HG02759 (cell line): Measurements from ENCODE around the gene KRTAP5-6.
"Not testable (repeated sequence)": the region's sequence is repeated elsewhere in the genome, so short reads cannot be mapped to it uniquely, and the experiment has no call there.

Source experiments
- ATAC-seq: cut with Tn5 transposase; IDR thresholded peaks from one replicate; pipeline ENCODE4 v1.9.1; 2021; ENCODE audit warnings: mild to moderate bottlenecking, moderate library complexity; ENCODE audit not compliant: unreplicated experiment

The KRTAP5-6 gene

DNA sequence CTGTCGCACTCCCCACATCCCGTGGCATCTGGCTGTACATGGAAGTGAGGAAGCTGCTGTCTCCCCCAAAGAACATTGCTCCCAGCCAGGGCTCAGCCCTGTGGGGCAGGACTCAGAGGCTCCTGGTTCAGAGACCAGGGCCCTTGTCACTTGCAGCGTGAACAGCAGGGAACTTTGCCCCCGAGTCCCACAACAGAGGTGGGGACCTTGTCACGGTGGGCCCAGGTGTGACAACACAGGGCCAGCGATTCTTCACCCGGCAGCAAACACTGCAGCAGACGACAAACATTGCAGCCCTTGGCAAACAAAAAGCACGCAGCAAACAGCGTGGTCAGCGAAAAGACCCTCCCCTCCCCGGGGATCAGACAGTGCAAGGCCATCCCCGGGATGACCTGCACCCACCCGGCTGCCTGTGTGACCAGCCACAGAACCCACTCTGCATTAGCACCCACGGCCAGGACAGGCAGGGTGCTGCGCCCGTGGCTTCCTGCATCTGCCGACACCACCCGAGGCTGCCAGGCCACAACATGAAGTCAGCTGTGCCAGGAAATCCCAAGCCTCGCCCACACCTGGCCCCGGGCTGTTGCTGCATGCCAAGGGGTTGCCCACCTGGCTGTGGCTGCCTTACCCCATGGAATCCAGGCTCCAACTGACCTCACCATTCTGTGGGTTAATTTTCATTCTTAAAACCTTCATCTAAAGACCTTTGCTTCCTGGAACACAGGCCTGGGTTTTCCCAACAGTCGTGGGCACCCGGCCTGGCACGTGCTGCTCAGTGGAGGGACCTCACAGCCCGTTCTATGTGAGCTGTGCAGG lies 35.3 kb upstream of the KRTAP5-6 start:
- not testable (repeated sequence) for ATAC-seq

- not testable (repeated sequence) for ATAC-seq
Measured at GRCh38 chr11:1662699-1663283, 34.2 kb upstream of the KRTAP5-6 start.

- ATAC-seq, result no peak
Measured at GRCh38 chr11:1665313-1665712, 31.7 kb upstream of the KRTAP5-6 start.

DNA sequence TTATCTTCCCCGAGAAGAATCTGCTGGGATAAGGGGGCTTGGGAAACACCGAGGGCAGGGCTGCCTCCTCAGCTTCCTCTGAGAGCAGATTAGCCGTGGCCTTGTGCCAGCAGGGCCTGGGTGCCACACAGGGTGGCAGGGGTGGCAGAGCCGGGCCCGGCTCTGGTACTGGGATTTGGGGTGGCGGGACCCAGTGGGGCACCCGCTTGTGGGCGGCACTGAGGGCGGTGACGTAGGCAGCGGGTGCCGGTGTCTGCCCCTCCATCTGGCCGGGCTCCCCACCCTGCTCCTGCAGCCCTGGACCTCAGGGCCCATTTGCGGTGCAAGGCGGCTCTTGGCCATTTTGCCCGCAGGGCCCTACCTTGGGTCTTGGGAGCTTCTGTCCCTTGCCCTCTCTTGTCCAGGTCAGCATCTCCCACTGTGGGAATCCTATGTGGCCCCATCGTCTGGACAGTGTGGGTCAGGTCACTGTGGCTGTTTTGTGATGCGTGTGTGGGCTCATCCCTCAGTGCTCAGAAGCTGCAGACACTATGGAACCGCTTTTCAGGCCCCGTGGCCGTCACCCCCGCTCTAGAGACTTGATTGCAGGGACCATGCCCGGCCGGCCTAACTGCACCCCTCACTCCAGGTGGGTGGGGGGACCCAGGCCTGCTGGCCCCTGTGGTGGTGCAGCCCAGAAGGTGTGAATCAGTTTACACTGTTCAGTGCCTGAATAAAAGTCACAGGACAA lies 29.7 kb upstream of the KRTAP5-6 start:
- no peak for ATAC-seq

GRCh38 chr11:1667906-1668305 lies 29.1 kb upstream of the KRTAP5-6 start:
- no peak for ATAC-seq

DNA sequence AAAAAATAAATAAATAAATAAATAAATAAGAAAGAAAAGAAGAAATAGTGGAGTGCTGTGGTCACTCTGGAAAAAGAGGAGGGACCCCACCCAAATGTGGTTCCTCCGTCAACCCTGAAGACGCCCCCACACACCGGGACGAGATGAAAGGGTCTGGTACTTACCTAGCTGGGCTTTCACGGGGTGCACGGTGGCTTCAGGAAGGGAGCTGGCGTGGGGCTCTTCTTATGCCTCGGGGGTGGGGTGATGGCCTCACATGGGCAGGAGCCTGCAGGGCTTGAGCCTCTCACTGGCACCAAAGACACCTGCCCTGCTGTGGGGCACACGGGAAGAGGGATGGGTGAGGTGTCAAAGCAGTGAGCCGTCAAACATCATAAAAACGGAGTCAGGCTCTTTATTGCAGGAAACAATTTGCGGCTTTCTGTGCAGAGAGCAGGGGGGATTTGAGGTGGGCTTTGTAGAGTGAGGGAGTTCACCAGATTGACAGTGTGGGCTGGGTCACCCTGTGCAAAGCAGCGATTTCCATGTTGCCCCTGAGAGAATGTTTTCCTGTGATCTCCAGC lies 28.0 kb upstream of the KRTAP5-6 start:
- ATAC-seq, result no peak

DNA sequence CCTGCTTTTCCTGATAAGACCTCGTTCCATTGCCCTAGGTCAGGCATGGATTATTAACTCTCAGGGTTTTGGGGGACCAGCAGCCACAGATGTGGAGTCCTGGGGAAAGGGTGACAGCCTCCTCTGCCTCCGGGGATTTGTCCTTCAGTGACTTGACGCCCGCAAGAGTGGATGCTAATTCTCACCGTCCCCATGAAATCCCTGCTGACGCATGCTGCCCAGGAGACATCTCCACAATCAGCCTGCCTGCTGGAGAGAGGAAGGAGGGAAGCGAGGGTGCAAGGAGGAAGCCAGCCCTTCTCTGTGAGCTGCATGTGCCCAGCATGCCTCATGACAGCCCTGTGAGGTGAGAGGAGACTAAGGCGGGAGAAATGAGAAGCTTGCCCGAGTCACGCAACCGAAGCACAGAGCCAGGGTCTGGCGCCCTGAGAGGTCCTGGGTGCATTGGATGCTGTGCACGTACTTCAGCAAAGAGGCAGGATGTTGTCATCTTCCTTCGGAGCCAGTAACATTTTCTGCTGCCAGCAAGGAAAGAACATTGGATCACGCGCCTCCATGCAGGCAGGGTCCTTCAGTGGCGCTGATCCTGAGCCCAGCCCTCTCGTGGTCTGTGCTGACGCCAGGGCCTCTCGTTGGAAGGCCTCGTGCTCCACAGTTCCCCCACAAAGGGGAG lies 27.3 kb upstream of the KRTAP5-6 start:
- no peak for ATAC-seq

GRCh38 chr11:1670457-1670856 lies 26.5 kb upstream of the KRTAP5-6 start:
- ATAC-seq, result not testable (repeated sequence)

- ATAC-seq, result no peak
Measured at GRCh38 chr11:1670905-1671371, 26.1 kb upstream of the KRTAP5-6 start.

DNA sequence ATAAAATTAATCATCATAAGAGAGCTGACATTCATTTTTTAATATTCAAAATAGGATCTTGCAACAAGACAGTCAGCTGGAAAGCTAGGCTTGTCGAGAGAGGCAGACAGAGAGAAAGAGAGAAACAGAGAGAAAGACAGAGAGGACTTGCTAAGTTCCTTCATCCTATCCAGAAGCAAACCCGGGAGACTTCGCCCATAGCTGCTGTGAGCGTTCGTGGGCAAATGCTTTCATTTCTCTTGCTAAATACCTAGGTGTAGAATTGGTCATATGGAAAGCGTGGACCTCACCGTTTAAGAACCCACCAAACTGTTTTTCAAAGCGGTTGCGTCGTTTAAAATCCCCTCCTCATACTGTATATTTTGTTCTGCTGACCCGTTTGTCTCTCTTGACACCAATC lies 25.3 kb upstream of the KRTAP5-6 start:
- ATAC-seq, result no peak

GRCh38 chr11:1672613-1673350 lies 24.2 kb upstream of the KRTAP5-6 start:
- no peak for ATAC-seq

DNA sequence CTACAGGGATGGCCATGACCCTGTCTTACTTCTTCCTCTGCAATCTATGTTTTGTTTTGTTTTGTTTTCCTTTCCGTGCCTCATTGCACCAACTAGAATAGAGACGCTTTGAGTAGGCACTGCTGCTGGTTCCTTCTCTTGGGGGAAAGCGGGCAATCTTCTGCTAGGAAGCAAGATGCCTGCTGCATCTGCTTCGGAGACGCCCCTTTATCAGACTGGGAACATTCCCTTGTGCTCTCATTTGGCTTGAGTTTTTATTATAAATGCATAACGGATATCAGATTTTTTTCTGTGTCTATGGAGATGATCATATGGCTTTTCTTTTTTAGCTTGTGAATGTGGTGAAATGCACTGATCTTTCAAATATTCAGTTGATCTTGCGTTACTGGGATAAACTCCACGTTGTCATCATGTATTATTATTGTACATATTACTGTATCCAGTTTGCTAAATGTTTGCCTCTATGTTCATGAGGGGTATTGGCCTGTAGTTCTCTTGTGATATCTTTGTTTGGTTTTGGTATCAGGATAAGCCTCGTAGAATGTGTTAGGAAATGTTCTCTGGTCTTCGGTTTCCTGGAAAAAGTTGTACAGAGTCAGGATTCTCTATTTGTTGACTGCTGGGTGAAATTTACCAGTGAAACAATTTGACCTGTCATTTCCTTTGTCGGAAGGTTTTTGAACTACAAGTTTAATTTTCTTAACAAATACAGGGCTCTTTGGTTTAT lies 23.4 kb upstream of the KRTAP5-6 start:
- ATAC-seq, result no peak

DNA sequence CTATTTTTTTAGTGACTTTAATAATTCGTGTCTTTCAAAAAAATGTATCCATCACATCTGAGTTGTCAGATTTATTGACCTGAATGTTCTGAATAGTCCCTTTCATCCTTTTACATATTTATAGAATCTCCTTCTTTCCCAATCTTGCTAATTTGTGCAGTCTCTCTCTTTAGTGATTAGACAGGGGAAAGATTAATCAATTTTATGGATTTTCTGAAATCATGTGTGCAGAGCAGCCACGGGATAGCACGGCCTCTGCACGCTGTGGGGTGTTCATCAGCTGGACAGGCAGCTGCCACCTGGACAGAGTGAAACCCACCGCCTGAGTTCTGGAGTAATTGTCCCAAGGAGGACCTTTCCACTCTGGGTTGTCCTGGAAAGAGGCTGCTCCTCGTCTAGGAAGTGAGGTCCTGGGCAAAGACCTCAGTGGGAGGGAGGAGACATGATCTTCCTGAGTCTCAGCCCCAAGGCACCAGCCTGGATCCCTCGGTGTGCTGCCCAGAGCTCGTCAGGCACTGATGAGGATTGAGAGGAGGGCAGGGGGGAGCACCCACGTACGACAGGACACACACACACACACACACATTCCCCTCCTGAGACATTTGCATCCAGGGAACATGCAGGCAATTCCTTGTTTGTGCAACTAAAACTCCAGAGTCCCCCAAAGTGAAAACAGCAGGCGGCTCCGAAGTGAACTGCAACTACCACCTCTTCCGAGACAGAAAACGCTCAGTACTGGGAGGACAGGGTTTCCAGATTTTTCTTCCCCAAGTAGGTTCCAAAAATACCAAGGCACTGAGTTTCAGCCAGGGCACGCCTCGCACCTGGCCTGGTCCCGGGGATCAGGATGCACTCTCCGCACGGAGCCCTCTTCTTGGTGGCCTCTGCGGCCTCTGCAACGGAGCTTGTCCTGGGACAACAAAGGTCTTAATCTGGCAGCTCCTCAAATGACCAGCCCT lies 22.5 kb upstream of the KRTAP5-6 start:
- no peak for ATAC-seq

DNA sequence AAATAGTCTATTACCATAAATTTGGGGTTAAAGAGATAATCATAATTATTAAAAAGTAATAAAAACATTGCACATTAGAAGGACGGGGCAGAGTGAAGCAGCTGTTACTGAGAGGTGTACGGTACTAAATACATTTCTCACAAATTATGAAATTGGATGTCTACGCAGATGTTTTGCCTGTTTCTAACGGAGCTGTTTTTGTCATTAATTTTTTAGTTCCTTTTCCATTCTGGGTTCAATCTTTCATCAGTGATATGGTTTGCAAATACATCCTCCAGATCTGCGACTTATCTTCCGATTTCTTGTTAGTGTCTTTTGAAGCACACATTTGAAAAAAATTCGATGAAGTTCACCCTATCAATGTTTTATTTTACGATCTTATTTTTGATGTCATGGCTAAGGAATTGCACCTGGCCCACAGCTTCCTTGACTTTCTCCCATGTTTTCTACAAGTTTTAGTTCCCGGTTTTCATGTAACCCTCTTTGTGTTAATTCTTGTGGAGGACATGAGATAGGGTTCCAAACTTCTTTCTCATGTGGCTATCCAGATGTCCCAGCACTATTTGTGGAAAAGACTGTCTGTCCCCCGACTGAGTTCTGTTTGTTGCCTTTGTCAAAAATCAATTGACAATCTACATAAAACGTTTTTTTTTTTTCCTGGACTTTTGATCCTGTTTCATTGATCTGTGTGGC lies 21.3 kb upstream of the KRTAP5-6 start:
- ATAC-seq, result no peak

- ATAC-seq, result no peak
Measured at GRCh38 chr11:1676229-1676740, 20.7 kb upstream of the KRTAP5-6 start.

DNA sequence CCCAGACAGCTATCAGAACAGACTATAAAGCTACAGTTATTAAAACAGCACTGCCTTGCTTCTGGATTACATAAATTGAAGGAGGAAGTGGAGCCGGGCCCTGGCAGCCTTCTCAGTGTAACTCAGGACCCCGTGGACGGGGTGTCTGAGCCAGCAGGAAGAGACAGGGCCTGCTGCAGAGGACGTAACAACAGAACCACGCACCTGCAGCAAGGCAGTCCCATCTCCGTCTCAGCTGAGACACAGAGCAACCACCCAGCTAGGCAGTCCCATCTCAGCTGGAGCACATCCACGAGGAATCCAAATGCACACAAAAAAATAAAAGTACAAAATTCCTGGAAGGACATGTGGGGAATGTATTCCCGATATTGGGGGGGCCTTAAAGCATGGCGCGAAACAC lies 17.1 kb upstream of the KRTAP5-6 start:
- no peak for ATAC-seq

DNA sequence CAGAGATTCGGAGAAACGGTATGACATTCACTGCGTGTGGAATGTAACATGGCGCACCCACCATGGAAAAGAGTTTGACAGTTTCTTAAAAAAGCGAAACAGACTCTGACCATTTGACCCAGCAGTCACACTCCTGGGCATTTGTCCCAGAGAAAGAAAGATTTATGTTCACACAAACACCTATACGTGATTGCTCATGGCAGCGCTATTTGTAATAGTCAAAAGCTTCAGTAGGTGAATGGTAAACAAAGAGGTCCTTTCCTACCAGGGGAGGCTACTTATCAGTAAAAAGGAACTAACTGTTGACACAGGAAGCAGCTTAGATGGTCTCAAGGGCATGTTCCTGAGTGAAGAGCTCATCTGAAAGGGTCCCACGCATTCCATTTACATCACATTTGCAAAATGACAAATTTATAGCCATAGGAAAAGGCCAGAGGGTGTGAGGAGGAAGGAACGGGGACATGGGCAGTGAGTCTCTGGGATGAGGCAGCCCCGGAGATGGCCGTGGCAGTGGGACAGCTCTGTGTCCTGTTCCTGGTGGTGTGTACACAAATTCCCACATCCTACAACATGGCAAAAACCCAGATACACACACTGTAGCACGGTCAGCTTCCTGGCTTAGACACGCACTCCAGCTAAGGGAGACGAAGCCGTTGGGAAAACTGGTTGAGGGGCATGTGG lies 14.6 kb upstream of the KRTAP5-6 start:
- ATAC-seq, result no peak
